ENCODE measurements around the gene RYR1. TPM values are rescaled to one million over a fixed set of nuclear protein-coding genes. Genes with fewer than 3 reads are reported as not detected.

The RYR1 gene
- total RNA-seq, 3 donors from 2014 or later, result 0.46 to 2.5 (median 1.3) TPM

GRCh38 chr19:38457202-38457601 is 23.7 kb downstream of the RYR1 start:
- DNase-seq (no peak), ATAC-seq (no peak)
- H3K9me3 ChIP-seq, result no peaks in the 10 kb centered on the region
- H3K4me3 ChIP-seq, result no peak overlapping the region
- H3K4me1 ChIP-seq (ENCODE audit: low read depth), result no peaks in the 10 kb centered on the region
- intact Hi-C loops (cut with DNase I, micrococcal nuclease), result no loop called here
- H3K36me3 ChIP-seq (ENCODE audit: low read depth), result no peaks in the 10 kb centered on the region
- TF ChIP-seq CTCF (IDR thresholded peaks at IDR 0.05), result no peak

- Histone ChIP-seq H3K9me3 (no peaks in the 10 kb centered on the region), H3K4me1 (ENCODE audit: low read depth) (no peaks in the 10 kb centered on the region), H3K4me3 (no peak overlapping the region), H3K36me3 (ENCODE audit: low read depth) (no peaks in the 10 kb centered on the region)
- intact Hi-C loops (cut with DNase I, micrococcal nuclease), result no loop called here
- no peak for DNase-seq
- TF ChIP-seq CTCF (IDR thresholded peaks at IDR 0.05), result no peak
- ATAC-seq, result no peak
These were observed 24.4 kb downstream of the RYR1 start for GRCh38 chr19:38457690-38458405.

- Histone ChIP-seq H3K9me3 (no peaks in the 10 kb centered on the region), H3K4me1 (ENCODE audit: low read depth) (no peaks in the 10 kb centered on the region), H3K36me3 (ENCODE audit: low read depth) (no peaks in the 10 kb centered on the region), H3K4me3 (no peak overlapping the region)
- intact Hi-C loops (cut with DNase I, micrococcal nuclease), result no loop called here
- no peak for ATAC-seq
- no peak for DNase-seq
- no peak for TF ChIP-seq CTCF (IDR thresholded peaks at IDR 0.05)
These were observed 25.5 kb downstream of the RYR1 start for GRCh38 chr19:38458991-38459390.

- ATAC-seq, result no peak
- intact Hi-C loops (cut with DNase I, micrococcal nuclease), result no loop called here
- TF ChIP-seq CTCF (IDR thresholded peaks at IDR 0.05), result no peak
- Histone ChIP-seq H3K9me3 (no peaks in the 10 kb centered on the region), H3K4me1 (ENCODE audit: low read depth) (no peaks in the 10 kb centered on the region), H3K4me3 (no peak overlapping the region), H3K36me3 (ENCODE audit: low read depth) (no peaks in the 10 kb centered on the region)
- DNase-seq, result no peak
These were observed 29.9 kb downstream of the RYR1 start for GRCh38 chr19:38463365-38463764.

GRCh38 chr19:38464421-38465082 is 31.1 kb downstream of the RYR1 start:
- intact Hi-C loops (cut with DNase I, micrococcal nuclease), result no loop called here
- ATAC-seq, result no peak
- Histone ChIP-seq H3K9me3 (no peaks in the 10 kb centered on the region), H3K4me1 (ENCODE audit: low read depth) (no peaks in the 10 kb centered on the region), H3K36me3 (ENCODE audit: low read depth) (no peaks in the 10 kb centered on the region), H3K4me3 (no peak overlapping the region)
- no peak for TF ChIP-seq CTCF (IDR thresholded peaks at IDR 0.05)
- no peak for DNase-seq

All from mucosa of descending colon (tissue), 3 donors.